ENCODE measurements around the gene EIF2B2.
A peak's percentile ranks its signal among the peaks of the same experiment; 100 is the strongest.

EIF2B2 gene

GRCh38 chr14:75010472-75011093, 7.9 kb downstream of the EIF2B2 start:
- DNase-seq (ENCODE audit: insufficient read length, low spot score) (no peak), FAIRE-seq (no peak)
- no peak for TF ChIP-seq POLR2A (IDR thresholded peaks at IDR 0.05; ENCODE audit: low read depth, low read length)
- no peak for TF ChIP-seq TAF1 (IDR thresholded peaks at IDR 0.05; ENCODE audit: low read depth, low read length)
- TF ChIP-seq SPI1 (IDR thresholded peaks at IDR 0.05; ENCODE audit: low read depth, low read length) = no peak
- no peak for TF ChIP-seq PAX5 (IDR thresholded peaks at IDR 0.05; ENCODE audit: insufficient read depth, low read length, severe bottlenecking)

- FAIRE-seq (peak; percentile 38), DNase-seq (ENCODE audit: insufficient read length, low spot score) (no peak)
- TF ChIP-seq SPI1 (IDR thresholded peaks at IDR 0.05; ENCODE audit: low read depth, low read length) = no peak
Observed at GRCh38 chr14:75011356-75011994, 8.8 kb downstream of the EIF2B2 start.

DNA sequence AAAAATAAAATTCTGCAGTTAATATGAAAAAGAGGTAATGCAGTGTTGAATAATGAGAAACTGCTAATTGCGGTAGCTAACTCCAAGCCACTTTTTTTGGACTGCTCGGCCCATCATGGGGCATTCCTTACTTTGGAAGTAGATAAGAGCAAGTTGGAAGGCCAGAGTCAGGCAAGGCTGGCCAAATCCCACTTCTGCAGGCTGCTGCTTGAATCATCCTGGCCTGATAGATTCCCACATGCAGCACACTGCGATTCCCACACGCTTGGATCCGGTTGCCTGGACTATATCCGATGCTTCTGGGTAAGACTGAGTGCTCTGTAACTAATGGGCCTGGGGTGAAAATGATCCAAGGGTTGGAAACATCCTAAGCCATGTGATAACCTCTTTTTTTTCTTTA, 10.6 kb downstream of the EIF2B2 start:
- FAIRE-seq (no peak), DNase-seq (ENCODE audit: insufficient read length, low spot score) (no peak)
- TF ChIP-seq PAX5 (IDR thresholded peaks at IDR 0.05; ENCODE audit: insufficient read depth, low read length, severe bottlenecking) (no peak), TAF1 (IDR thresholded peaks at IDR 0.05; ENCODE audit: low read depth, low read length) (no peak)

DNA sequence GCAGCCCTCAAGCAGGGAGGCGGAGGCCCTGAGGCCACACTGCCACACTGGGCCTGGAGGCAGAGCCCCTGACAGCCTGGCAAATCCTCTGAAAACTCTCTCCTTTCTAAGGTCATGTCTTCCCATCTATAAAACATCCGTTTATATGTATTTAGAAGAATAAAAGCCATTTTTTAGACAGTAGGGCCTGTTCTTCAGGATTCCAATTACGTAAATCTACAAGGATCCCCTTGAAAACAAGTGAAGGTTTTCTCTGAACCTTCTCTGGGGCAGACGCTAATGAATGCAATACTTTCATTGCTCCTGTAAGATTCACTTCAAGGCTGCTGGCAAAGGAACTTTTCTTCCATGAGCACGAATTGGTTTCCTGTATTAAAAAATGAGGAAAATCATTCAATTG, 12.8 kb downstream of the EIF2B2 start:
- DNase-seq (ENCODE audit: insufficient read length, low spot score) = no peak
- TF ChIP-seq SPI1 (IDR thresholded peaks at IDR 0.05; ENCODE audit: low read depth, low read length) = no peak
- TF ChIP-seq POU2F2 (IDR thresholded peaks at IDR 0.05; ENCODE audit: low read depth, low read length) = no peak
- no peak for TF ChIP-seq POLR2A (IDR thresholded peaks at IDR 0.05; ENCODE audit: low read depth, low read length)
- TF ChIP-seq POLR2AphosphoS5 (IDR thresholded peaks at IDR 0.05; ENCODE audit: low read depth, low read length) = no peak
- no peak for TF ChIP-seq TAF1 (IDR thresholded peaks at IDR 0.05; ENCODE audit: low read depth, low read length)
- TF ChIP-seq PAX5 (IDR thresholded peaks at IDR 0.05; ENCODE audit: insufficient read depth, low read length, severe bottlenecking) = no peak
- no peak for FAIRE-seq

GRCh38 chr14:75016815-75017214, 14.1 kb downstream of the EIF2B2 start:
- FAIRE-seq = no peak
- no peak for TF ChIP-seq SPI1 (IDR thresholded peaks at IDR 0.05; ENCODE audit: low read depth, low read length)
- no peak for TF ChIP-seq POU2F2 (IDR thresholded peaks at IDR 0.05; ENCODE audit: low read depth, low read length)
- no peak for TF ChIP-seq POLR2AphosphoS5 (IDR thresholded peaks at IDR 0.05; ENCODE audit: low read depth, low read length)
- TF ChIP-seq PAX5 (IDR thresholded peaks at IDR 0.05; ENCODE audit: insufficient read depth, low read length, severe bottlenecking) = no peak
- TF ChIP-seq TAF1 (IDR thresholded peaks at IDR 0.05; ENCODE audit: low read depth, low read length) = no peak
- TF ChIP-seq POLR2A (IDR thresholded peaks at IDR 0.05; ENCODE audit: low read depth, low read length) = no peak

DNA sequence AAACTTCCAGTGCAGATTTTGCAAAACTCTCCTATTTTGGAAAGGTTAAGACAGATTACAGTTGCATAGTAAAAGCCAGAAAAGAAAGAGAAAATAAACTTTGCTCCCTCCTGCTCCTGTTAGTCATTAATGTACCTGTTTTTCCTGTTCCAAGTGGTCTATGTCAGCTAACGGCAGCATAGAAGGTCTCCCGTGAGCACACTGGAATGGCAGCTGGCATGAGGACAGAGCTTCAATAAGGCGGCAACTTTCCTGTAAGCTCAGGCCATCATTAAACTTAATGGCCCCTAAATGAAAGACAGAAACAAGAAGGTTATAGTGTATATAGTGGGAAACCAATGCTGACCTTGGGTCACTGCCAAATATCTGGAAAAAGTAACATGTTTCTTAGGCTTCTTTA, 16.0 kb downstream of the EIF2B2 start:
- DNase-seq (ENCODE audit: insufficient read length, low spot score) (no peak), FAIRE-seq (no peak)

More at GRCh38 chr14:75016815-75017214, 14.1 kb downstream of the EIF2B2 start:
- DNase-seq (ENCODE audit: insufficient read length, low spot score) = no peak

DNA sequence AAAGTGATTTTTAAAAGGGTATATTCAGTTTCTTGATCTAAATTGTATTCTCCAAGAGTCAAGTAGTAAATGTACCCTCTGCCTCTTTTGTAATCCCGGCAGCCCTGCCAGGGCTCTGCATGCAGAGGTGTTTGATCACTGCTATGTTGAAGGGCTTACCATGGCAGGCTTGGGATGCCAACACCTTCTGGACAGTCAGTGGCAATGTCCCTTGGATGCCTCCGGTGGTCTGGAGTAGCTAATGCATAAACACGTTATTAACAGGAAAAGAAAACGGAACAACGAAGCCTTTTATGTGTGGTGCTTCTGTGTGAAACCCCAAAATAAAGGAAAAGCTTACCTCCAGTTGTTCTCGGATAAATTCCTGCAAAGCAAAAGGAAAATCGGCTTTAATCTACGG, 19.9 kb downstream of the EIF2B2 start:
- no peak for FAIRE-seq
- TF ChIP-seq SPI1 (IDR thresholded peaks at IDR 0.05; ENCODE audit: low read depth, low read length) = no peak
- no peak for TF ChIP-seq TAF1 (IDR thresholded peaks at IDR 0.05; ENCODE audit: low read depth, low read length)
- TF ChIP-seq PAX5 (IDR thresholded peaks at IDR 0.05; ENCODE audit: insufficient read depth, low read length, severe bottlenecking) = no peak
- TF ChIP-seq POLR2AphosphoS5 (IDR thresholded peaks at IDR 0.05; ENCODE audit: low read depth, low read length) = no peak
- TF ChIP-seq POU2F2 (IDR thresholded peaks at IDR 0.05; ENCODE audit: low read depth, low read length) = no peak
- TF ChIP-seq POLR2A (IDR thresholded peaks at IDR 0.05; ENCODE audit: low read depth, low read length) = no peak
- no peak for DNase-seq (ENCODE audit: insufficient read length, low spot score)

More for the DNA sequence above, 16.0 kb downstream of the EIF2B2 start:
- no peak for TF ChIP-seq TAF1 (IDR thresholded peaks at IDR 0.05; ENCODE audit: low read depth, low read length)
- no peak for TF ChIP-seq POU2F2 (IDR thresholded peaks at IDR 0.05; ENCODE audit: low read depth, low read length)
- no peak for TF ChIP-seq POLR2A (IDR thresholded peaks at IDR 0.05; ENCODE audit: low read depth, low read length)

GRCh38 chr14:75023108-75023507, 20.4 kb downstream of the EIF2B2 start:
- TF ChIP-seq PAX5 (IDR thresholded peaks at IDR 0.05; ENCODE audit: insufficient read depth, low read length, severe bottlenecking) (no peak), SPI1 (IDR thresholded peaks at IDR 0.05; ENCODE audit: low read depth, low read length) (no peak), POLR2A (IDR thresholded peaks at IDR 0.05; ENCODE audit: low read depth, low read length) (no peak), POU2F2 (IDR thresholded peaks at IDR 0.05; ENCODE audit: low read depth, low read length) (no peak)
- DNase-seq (ENCODE audit: insufficient read length, low spot score) = no peak
- FAIRE-seq = no peak

DNA sequence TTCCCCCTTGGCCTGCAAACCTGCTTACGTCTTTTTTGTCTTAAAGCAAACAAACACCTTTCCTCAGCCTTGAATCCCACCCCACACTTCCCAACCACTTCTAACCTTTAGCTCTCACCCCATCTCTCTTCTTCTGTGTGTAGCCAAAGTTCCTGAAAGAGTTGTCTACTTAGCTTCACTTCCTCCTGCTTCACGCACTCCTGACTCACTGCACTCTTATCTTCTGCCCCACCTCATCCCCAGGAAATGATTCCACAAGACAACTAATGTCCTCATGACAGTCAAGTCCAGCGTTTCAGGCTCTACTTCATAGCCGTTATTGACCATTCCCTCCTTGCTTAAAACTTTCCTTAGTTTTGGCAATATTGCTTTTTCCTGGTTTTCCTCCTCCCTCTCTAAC, 22.4 kb downstream of the EIF2B2 start:
- TF ChIP-seq SPI1 (IDR thresholded peaks at IDR 0.05; ENCODE audit: low read depth, low read length) (no peak), POU2F2 (IDR thresholded peaks at IDR 0.05; ENCODE audit: low read depth, low read length) (no peak), PAX5 (IDR thresholded peaks at IDR 0.05; ENCODE audit: insufficient read depth, low read length, severe bottlenecking) (no peak), POLR2A (IDR thresholded peaks at IDR 0.05; ENCODE audit: low read depth, low read length) (no peak), POLR2AphosphoS5 (IDR thresholded peaks at IDR 0.05; ENCODE audit: low read depth, low read length) (no peak), TAF1 (IDR thresholded peaks at IDR 0.05; ENCODE audit: low read depth, low read length) (no peak)
- FAIRE-seq = no peak
- DNase-seq (ENCODE audit: insufficient read length, low spot score) = no peak

GRCh38 chr14:75025876-75026275, 23.2 kb downstream of the EIF2B2 start:
- TF ChIP-seq POLR2AphosphoS5 (IDR thresholded peaks at IDR 0.05; ENCODE audit: low read depth, low read length) (no peak), PAX5 (IDR thresholded peaks at IDR 0.05; ENCODE audit: insufficient read depth, low read length, severe bottlenecking) (no peak), POLR2A (IDR thresholded peaks at IDR 0.05; ENCODE audit: low read depth, low read length) (no peak), SPI1 (IDR thresholded peaks at IDR 0.05; ENCODE audit: low read depth, low read length) (no peak), POU2F2 (IDR thresholded peaks at IDR 0.05; ENCODE audit: low read depth, low read length) (no peak), TAF1 (IDR thresholded peaks at IDR 0.05; ENCODE audit: low read depth, low read length) (no peak)

More at GRCh38 chr14:75025876-75026275, 23.2 kb downstream of the EIF2B2 start:
- FAIRE-seq (no peak), DNase-seq (ENCODE audit: insufficient read length, low spot score) (no peak)
